Immature natural killer cell (primary cell): ENCODE results near the gene KIR2DL3. TPM values are rescaled to one million over a fixed set of nuclear protein-coding genes. Genes with fewer than 3 reads are reported as not detected.
"Not testable (repeated sequence)": the region's sequence is repeated elsewhere in the genome, so short reads cannot be mapped to it uniquely, and the experiment has no call there.

Experiments
- DNase-seq, 3 donors: peaks; one replicate each; pipeline ENCODE4 v3.0.0; 2022; ENCODE audit warnings: mixed read lengths in 1 of 3
- H3K27ac Mint-ChIP-seq, 6 donors: one replicate each; pipeline ENCODE4 v1.8.0; 2020; ENCODE audit warnings: mixed read lengths in 6 of 6, mild to moderate bottlenecking in 5 of 6, inconsistent platforms in 4 of 6, moderate library complexity in 3 of 6
- H3K27me3 Mint-ChIP-seq, 3 donors: one replicate each; pipeline ENCODE4 v1.8.0; 2020 to 2021; ENCODE audit warnings: low read depth in 3 of 3, mild to moderate bottlenecking in 3 of 3, mixed read lengths in 3 of 3, moderate library complexity in 3 of 3, inconsistent platforms in 1 of 3
- H3K36me3 Mint-ChIP-seq, 3 donors: one replicate each; pipeline ENCODE4 v1.8.0; 2020; ENCODE audit warnings: mixed read lengths in 3 of 3, inconsistent platforms in 2 of 3, mild to moderate bottlenecking in 2 of 3
- H3K4me1 Mint-ChIP-seq, 2 donors: one replicate each; pipeline ENCODE4 v1.8.0; 2020; ENCODE audit warnings: inconsistent platforms in 2 of 2, mild to moderate bottlenecking in 2 of 2, mixed read lengths in 2 of 2, moderate library complexity in 1 of 2
- H3K4me3 Mint-ChIP-seq, 5 donors: one replicate each; pipeline ENCODE4 v1.8.0; 2020; ENCODE audit warnings: mild to moderate bottlenecking in 5 of 5, mixed read lengths in 5 of 5, inconsistent platforms in 3 of 5, moderate library complexity in 3 of 5
- H3K9me3 Mint-ChIP-seq, 6 donors: one replicate each; pipeline ENCODE4 v1.8.0; 2020; ENCODE audit warnings: mild to moderate bottlenecking in 6 of 6, mixed read lengths in 6 of 6, inconsistent platforms in 4 of 6, moderate library complexity in 3 of 6
- polyA plus RNA-seq, 3 donors: library from polyadenylated mRNA; unstranded; fragments of 300-500 nt; fragmentation: Illumina TruSeq; gene quantifications; one replicate each; pipeline ENCODE4 v1.2.3, GENCODE V29; 2021

The KIR2DL3 gene
- polyA plus RNA-seq, 3 donors from 2014 or later = 38.6 to 81.1 (median 72.4) TPM

GRCh38 chr19:54756204-54757110 is 18.1 kb downstream of the KIR2DL3 start:
- peaks cover 44 to 45% of the 10 kb centered on the region in 2 donors for H3K4me1 Mint-ChIP-seq
- peak overlapping the region; percentile 75 to 91 (median 85) for H3K4me3 Mint-ChIP-seq

GRCh38 chr19:54758577-54758976 is 20.3 kb downstream of the KIR2DL3 start:
- peak overlapping the region in 4 of 6 donors; percentile 19 to 96 (median 60) for H3K27ac Mint-ChIP-seq
- not testable (repeated sequence) for DNase-seq, H3K9me3 Mint-ChIP-seq
- H3K4me1 Mint-ChIP-seq = peaks cover 44 to 45% of the 10 kb centered on the region in 2 donors
- H3K4me3 Mint-ChIP-seq = peak overlapping the region in 1 of 5 donors; percentile 18
- peaks cover 0 to 12% (median 8%) of the 10 kb centered on the region in 3 donors for H3K36me3 Mint-ChIP-seq
- H3K27me3 Mint-ChIP-seq = peaks cover 20 to 26% (median 20%) of the 10 kb centered on the region in 3 donors

More at GRCh38 chr19:54756204-54757110, 18.1 kb downstream of the KIR2DL3 start:
- Mint-ChIP-seq H3K27me3 (peaks cover 19 to 26% (median 20%) of the 10 kb centered on the region in 3 donors), H3K36me3 (peaks cover 0 to 18% (median 14%) of the 10 kb centered on the region in 3 donors), H3K27ac (peak overlapping the region; percentile 89 to 99 (median 98))
- not testable (repeated sequence) for H3K9me3 Mint-ChIP-seq
- peak; percentile 71 to 84 (median 83) for DNase-seq

- not testable (repeated sequence) for H3K4me3 Mint-ChIP-seq, H3K9me3 Mint-ChIP-seq
- H3K36me3 Mint-ChIP-seq = peaks cover 4 to 20% (median 19%) of the 10 kb centered on the region in 3 donors
Observed at GRCh38 chr19:54764219-54764618, 25.9 kb downstream of the KIR2DL3 start.

GRCh38 chr19:54766464-54766863 is 28.2 kb downstream of the KIR2DL3 start:
- not testable (repeated sequence) for DNase-seq, H3K27ac Mint-ChIP-seq, H3K9me3 Mint-ChIP-seq, H3K4me3 Mint-ChIP-seq
- Mint-ChIP-seq H3K27me3 (peaks cover 5 to 21% (median 11%) of the 10 kb centered on the region in 3 donors), H3K4me1 (peaks cover 23 to 25% of the 10 kb centered on the region in 2 donors), H3K36me3 (peaks cover 4 to 11% (median 11%) of the 10 kb centered on the region in 3 donors)

More at GRCh38 chr19:54764219-54764618, 25.9 kb downstream of the KIR2DL3 start:
- H3K4me1 Mint-ChIP-seq, H3K27ac Mint-ChIP-seq, H3K27me3 Mint-ChIP-seq, DNase-seq: not testable (repeated sequence)

GRCh38 chr19:54769646-54770045 is 31.3 kb downstream of the KIR2DL3 start, which contains the start of gene KIR2DL1:
Gene KIR2DL1, plus strand, starts transcription at chr19:54769793. Its CDS starts 58 bp downstream, at chr19:54769851.
- Mint-ChIP-seq H3K4me3 (peak within 1 kb of the TSS; percentile 66 to 88 (median 72)), H3K36me3 (peaks cover 4 to 24% (median 14%) of the 10 kb centered on the region in 3 donors), H3K27ac (peak within 1 kb of the TSS; percentile 87 to 98 (median 92)), H3K4me1 (peaks cover 37 to 43% of the 10 kb centered on the region in 2 donors), H3K27me3 (peaks cover 11 to 27% (median 11%) of the 10 kb centered on the region in 3 donors)
- peak in 2 of 3 donors; percentile 52 to 67 for DNase-seq
- not testable (repeated sequence) for H3K9me3 Mint-ChIP-seq

- peak overlapping the region; percentile 66 to 88 (median 75) for H3K4me3 Mint-ChIP-seq
- peak overlapping the region; percentile 87 to 98 (median 92) for H3K27ac Mint-ChIP-seq
- H3K27me3 Mint-ChIP-seq = peaks cover 11 to 27% (median 14%) of the 10 kb centered on the region in 3 donors
- peaks cover 4 to 23% (median 7%) of the 10 kb centered on the region in 3 donors for H3K36me3 Mint-ChIP-seq
- peaks cover 37 to 43% of the 10 kb centered on the region in 2 donors for H3K4me1 Mint-ChIP-seq
- DNase-seq, H3K9me3 Mint-ChIP-seq: not testable (repeated sequence)
Observed at GRCh38 chr19:54770511-54770910, 32.2 kb downstream of the KIR2DL3 start.

- Mint-ChIP-seq H3K27me3 (peaks cover 11 to 27% (median 13%) of the 10 kb centered on the region in 3 donors), H3K27ac (peak overlapping the region; percentile 87 to 98 (median 92)), H3K36me3 (peaks cover 4 to 23% (median 7%) of the 10 kb centered on the region in 3 donors), H3K4me3 (peak overlapping the region; percentile 66 to 88 (median 75)), H3K4me1 (peaks cover 37 to 43% of the 10 kb centered on the region in 2 donors)
- peak; percentile 76 to 77 (median 77) for DNase-seq
- H3K9me3 Mint-ChIP-seq = not testable (repeated sequence)
Observed at GRCh38 chr19:54771018-54771960, 33.0 kb downstream of the KIR2DL3 start.

GRCh38 chr19:54772666-54773065 is 34.4 kb downstream of the KIR2DL3 start:
- DNase-seq, H3K9me3 Mint-ChIP-seq, H3K4me3 Mint-ChIP-seq: not testable (repeated sequence)
- Mint-ChIP-seq H3K27ac (peak overlapping the region in 5 of 6 donors; percentile 10 to 87 (median 54)), H3K36me3 (peaks cover under 1 to 16% (median 4%) of the 10 kb centered on the region in 3 donors), H3K4me1 (peaks cover 38 to 43% of the 10 kb centered on the region in 2 donors), H3K27me3 (peaks cover 9 to 26% (median 15%) of the 10 kb centered on the region in 3 donors)

GRCh38 chr19:54775095-54775815 is 36.9 kb downstream of the KIR2DL3 start:
- not testable (repeated sequence) for H3K4me3 Mint-ChIP-seq, H3K9me3 Mint-ChIP-seq, DNase-seq
- Mint-ChIP-seq H3K4me1 (peaks cover 27 to 31% of the 10 kb centered on the region in 2 donors), H3K36me3 (peaks cover 0 to 20% (median 4%) of the 10 kb centered on the region in 3 donors), H3K27me3 (peaks cover 11 to 18% (median 12%) of the 10 kb centered on the region in 3 donors), H3K27ac (peak overlapping the region in 4 of 6 donors; percentile 3 to 53 (median 18))

GRCh38 chr19:54775830-54776229 is 37.5 kb downstream of the KIR2DL3 start:
- Mint-ChIP-seq H3K27me3 (peaks cover 11 to 13% (median 12%) of the 10 kb centered on the region in 3 donors), H3K36me3 (peaks cover 0 to 20% (median 4%) of the 10 kb centered on the region in 3 donors), H3K27ac (peak overlapping the region in 2 of 6 donors; percentile 9 to 16), H3K4me1 (peaks cover 22 to 25% of the 10 kb centered on the region in 2 donors)
- H3K4me3 Mint-ChIP-seq, H3K9me3 Mint-ChIP-seq, DNase-seq: not testable (repeated sequence)

- not testable (repeated sequence) for H3K27ac Mint-ChIP-seq, H3K9me3 Mint-ChIP-seq, H3K4me3 Mint-ChIP-seq, DNase-seq
- Mint-ChIP-seq H3K4me1 (peaks cover 8 to 13% of the 10 kb centered on the region in 2 donors), H3K36me3 (peaks cover 3 to 16% (median 5%) of the 10 kb centered on the region in 3 donors), H3K27me3 (peaks cover 5 to 14% (median 9%) of the 10 kb centered on the region in 3 donors)
Observed at GRCh38 chr19:54777851-54778250, 39.5 kb downstream of the KIR2DL3 start.

GRCh38 chr19:54778896-54779295 is 40.6 kb downstream of the KIR2DL3 start:
- peak overlapping the region in 1 of 6 donors; percentile 29 for H3K27ac Mint-ChIP-seq
- DNase-seq, H3K4me3 Mint-ChIP-seq, H3K4me1 Mint-ChIP-seq, H3K9me3 Mint-ChIP-seq: not testable (repeated sequence)
- peaks cover 2 to 14% (median 7%) of the 10 kb centered on the region in 3 donors for H3K27me3 Mint-ChIP-seq
- H3K36me3 Mint-ChIP-seq = peaks cover 3 to 14% (median 3%) of the 10 kb centered on the region in 3 donors
